ENCODE measurements around the gene IQSEC1. TPM values are rescaled to one million over a fixed set of nuclear protein-coding genes. Genes with fewer than 3 reads are reported as not detected.

IQSEC1 gene
- total and polyA plus RNA-seq, 2 experiments from 2014 or later: 8.0 to 51.9 TPM

DNA sequence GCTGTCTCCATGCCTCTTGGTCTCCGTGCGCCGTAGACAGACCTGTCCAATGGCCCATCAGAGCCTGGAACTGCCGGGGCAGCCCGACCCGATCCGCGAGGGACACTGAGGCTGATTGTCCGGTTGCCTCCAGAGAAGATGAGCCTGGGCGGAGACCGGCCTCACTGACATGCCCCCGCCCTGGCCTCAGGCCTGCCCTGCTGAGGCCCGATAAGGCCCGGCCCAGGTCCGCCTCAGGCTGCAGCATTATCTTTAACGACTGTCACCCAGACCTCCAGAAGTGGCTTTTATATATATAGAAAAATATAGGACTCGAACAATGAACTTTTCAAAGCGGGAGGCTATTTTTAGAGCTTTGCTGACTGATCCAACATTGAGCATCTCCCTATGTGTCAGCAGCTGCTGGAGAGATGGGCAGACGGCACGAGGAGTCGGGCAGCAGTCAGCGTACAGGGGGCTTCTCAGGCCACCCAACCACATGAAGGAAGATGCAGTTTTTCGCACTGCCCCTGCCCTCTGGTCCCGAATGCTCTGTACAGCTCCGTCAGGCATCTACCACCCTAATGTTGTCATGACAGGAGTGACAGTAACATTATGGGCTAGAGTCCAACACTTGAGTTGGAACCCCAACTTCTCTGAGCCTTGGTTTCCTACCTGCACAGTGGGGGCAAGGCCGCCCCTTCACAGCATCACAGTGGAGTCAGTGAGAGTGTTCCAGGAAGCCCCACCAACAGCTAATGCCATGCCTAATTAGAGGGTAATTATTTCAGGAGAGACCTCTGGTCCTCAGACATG lies 119.8 kb downstream of the IQSEC1 start:
- Histone ChIP-seq H3K4me3 (no peak overlapping the region), H3K79me2 (replicated peaks; ENCODE audit: insufficient read depth) (peaks cover 34% of the 10 kb centered on the region), H3F3A (replicated peaks; ENCODE audit: low read depth) (no peaks in the 10 kb centered on the region), H3K27ac (ENCODE audit: low read depth) (no peak overlapping the region), H3K27me3 (ENCODE audit: insufficient read depth) (no peaks in the 10 kb centered on the region), H3K4me2 (no peak overlapping the region), H3K36me3 (ENCODE audit: insufficient read depth) (no peaks in the 10 kb centered on the region), H3K4me1 (ENCODE audit: insufficient read depth) (no peaks in the 10 kb centered on the region), H2AFZ (no peak overlapping the region), H4K20me1 (replicated peaks; ENCODE audit: insufficient read depth) (peaks cover 12% of the 10 kb centered on the region; the same call in 1 of the 2 replicates), H3K9me2 (ENCODE audit: insufficient read depth) (no peaks in the 10 kb centered on the region)
- H3K36me3 Mint-ChIP-seq (ENCODE audit: low read depth): no peaks in the 10 kb centered on the region
- H3K9me3 Mint-ChIP-seq: no peaks in the 10 kb centered on the region
- peak overlapping the region; percentile 52; the same call in 1 of the 2 replicates for H3K27ac Mint-ChIP-seq
- H3K4me3 Mint-ChIP-seq: no peak overlapping the region
- peaks cover 2% of the 10 kb centered on the region; the same call in 1 of the 3 replicates for H3K4me1 Mint-ChIP-seq
- H3K27me3 Mint-ChIP-seq (ENCODE audit: insufficient read depth, low read depth, poor library complexity): peaks cover 2% of the 10 kb centered on the region
- TF ChIP-seq, protein P1, sequence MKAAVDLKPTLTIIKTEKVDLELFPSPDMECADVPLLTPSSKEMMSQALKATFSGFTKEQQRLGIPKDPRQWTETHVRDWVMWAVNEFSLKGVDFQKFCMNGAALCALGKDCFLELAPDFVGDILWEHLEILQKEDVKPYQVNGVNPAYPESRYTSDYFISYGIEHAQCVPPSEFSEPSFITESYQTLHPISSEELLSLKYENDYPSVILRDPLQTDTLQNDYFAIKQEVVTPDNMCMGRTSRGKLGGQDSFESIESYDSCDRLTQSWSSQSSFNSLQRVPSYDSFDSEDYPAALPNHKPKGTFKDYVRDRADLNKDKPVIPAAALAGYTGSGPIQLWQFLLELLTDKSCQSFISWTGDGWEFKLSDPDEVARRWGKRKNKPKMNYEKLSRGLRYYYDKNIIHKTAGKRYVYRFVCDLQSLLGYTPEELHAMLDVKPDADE (IDR thresholded peaks at IDR 0.05): no peak
- TF ChIP-seq, protein P2, sequence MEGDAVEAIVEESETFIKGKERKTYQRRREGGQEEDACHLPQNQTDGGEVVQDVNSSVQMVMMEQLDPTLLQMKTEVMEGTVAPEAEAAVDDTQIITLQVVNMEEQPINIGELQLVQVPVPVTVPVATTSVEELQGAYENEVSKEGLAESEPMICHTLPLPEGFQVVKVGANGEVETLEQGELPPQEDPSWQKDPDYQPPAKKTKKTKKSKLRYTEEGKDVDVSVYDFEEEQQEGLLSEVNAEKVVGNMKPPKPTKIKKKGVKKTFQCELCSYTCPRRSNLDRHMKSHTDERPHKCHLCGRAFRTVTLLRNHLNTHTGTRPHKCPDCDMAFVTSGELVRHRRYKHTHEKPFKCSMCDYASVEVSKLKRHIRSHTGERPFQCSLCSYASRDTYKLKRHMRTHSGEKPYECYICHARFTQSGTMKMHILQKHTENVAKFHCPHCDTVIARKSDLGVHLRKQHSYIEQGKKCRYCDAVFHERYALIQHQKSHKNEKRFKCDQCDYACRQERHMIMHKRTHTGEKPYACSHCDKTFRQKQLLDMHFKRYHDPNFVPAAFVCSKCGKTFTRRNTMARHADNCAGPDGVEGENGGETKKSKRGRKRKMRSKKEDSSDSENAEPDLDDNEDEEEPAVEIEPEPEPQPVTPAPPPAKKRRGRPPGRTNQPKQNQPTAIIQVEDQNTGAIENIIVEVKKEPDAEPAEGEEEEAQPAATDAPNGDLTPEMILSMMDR (conservative IDR thresholded peaks at IDR 0.05; ENCODE audit: low read depth in 2 of 2): no peak
- TF ChIP-seq EZH2phosphoT487 (IDR thresholded peaks at IDR 0.05; ENCODE audit: unreplicated experiment) (no peak), JUNB (IDR thresholded peaks at IDR 0.05; ENCODE audit: unreplicated experiment) (no peak), EZH2 (IDR thresholded peaks at IDR 0.05; ENCODE audit: low read depth, unreplicated experiment) (no peak)
- DNase-seq (ENCODE audit: low spot score) (no peak), ATAC-seq (no peak)

DNA sequence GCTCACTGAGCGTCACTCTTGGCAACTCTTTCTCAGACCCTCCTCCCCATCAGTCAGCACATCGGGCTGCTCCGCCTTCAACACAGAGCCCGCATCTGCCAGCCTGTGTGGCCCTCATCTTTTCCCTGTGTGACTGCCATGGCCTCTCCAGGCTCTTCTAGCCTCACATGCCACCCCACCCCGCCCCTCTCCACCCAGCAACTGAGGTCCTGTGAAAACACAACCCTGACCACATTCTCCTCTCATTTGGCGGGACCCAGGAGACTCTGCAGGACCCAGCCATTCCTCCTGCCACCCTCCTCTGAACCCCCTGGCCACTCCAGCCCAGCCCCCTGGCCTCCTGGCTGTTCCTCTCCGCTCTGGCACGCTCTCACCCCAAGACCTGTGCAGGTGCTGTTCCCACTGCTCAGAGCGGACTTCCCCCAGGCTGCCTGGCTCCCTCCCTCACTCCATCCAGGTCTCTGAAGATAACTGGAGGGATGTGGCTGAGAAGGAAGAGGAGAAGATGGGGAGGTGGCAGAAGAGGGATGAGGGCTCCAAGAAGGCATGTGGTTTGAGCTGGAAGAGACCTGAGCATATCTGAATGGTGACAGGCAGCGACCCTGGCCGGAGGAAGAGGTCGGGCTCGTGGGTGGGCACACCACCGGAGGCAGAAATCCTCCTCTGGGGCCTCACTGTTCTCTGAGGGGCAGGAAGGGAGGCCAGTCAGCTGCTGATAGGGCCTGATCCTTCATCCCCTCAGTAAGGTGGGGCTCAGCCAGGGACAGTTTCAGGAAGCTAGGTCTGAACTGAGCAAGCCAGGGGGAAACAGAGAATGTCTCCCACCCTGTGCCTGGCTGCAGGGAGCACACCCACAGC lies 120.7 kb downstream of the IQSEC1 start:
- ATAC-seq (no peak), DNase-seq (ENCODE audit: low spot score) (no peak)
- no peak overlapping the region for H3K4me3 Mint-ChIP-seq
- H3K4me1 Mint-ChIP-seq: peaks cover 2% of the 10 kb centered on the region; the same call in 1 of the 3 replicates
- H3K27ac Mint-ChIP-seq: no peak overlapping the region
- Histone ChIP-seq H3K36me3 (ENCODE audit: insufficient read depth) (no peaks in the 10 kb centered on the region), H3K27me3 (ENCODE audit: insufficient read depth) (no peaks in the 10 kb centered on the region), H3K4me3 (no peak overlapping the region), H3K9me2 (ENCODE audit: insufficient read depth) (no peaks in the 10 kb centered on the region), H3K27ac (ENCODE audit: low read depth) (no peak overlapping the region), H3K4me1 (ENCODE audit: insufficient read depth) (no peaks in the 10 kb centered on the region), H4K20me1 (replicated peaks; ENCODE audit: insufficient read depth) (peaks cover 12% of the 10 kb centered on the region; the same call in 1 of the 2 replicates), H3K4me2 (no peak overlapping the region), H3K79me2 (replicated peaks; ENCODE audit: insufficient read depth) (peaks cover 26% of the 10 kb centered on the region), H2AFZ (no peak overlapping the region), H3F3A (replicated peaks; ENCODE audit: low read depth) (no peaks in the 10 kb centered on the region)
- peaks cover 2% of the 10 kb centered on the region for H3K27me3 Mint-ChIP-seq (ENCODE audit: insufficient read depth, low read depth, poor library complexity)
- no peaks in the 10 kb centered on the region for H3K9me3 Mint-ChIP-seq
- no peaks in the 10 kb centered on the region for H3K36me3 Mint-ChIP-seq (ENCODE audit: low read depth)
- TF ChIP-seq, protein P3, sequence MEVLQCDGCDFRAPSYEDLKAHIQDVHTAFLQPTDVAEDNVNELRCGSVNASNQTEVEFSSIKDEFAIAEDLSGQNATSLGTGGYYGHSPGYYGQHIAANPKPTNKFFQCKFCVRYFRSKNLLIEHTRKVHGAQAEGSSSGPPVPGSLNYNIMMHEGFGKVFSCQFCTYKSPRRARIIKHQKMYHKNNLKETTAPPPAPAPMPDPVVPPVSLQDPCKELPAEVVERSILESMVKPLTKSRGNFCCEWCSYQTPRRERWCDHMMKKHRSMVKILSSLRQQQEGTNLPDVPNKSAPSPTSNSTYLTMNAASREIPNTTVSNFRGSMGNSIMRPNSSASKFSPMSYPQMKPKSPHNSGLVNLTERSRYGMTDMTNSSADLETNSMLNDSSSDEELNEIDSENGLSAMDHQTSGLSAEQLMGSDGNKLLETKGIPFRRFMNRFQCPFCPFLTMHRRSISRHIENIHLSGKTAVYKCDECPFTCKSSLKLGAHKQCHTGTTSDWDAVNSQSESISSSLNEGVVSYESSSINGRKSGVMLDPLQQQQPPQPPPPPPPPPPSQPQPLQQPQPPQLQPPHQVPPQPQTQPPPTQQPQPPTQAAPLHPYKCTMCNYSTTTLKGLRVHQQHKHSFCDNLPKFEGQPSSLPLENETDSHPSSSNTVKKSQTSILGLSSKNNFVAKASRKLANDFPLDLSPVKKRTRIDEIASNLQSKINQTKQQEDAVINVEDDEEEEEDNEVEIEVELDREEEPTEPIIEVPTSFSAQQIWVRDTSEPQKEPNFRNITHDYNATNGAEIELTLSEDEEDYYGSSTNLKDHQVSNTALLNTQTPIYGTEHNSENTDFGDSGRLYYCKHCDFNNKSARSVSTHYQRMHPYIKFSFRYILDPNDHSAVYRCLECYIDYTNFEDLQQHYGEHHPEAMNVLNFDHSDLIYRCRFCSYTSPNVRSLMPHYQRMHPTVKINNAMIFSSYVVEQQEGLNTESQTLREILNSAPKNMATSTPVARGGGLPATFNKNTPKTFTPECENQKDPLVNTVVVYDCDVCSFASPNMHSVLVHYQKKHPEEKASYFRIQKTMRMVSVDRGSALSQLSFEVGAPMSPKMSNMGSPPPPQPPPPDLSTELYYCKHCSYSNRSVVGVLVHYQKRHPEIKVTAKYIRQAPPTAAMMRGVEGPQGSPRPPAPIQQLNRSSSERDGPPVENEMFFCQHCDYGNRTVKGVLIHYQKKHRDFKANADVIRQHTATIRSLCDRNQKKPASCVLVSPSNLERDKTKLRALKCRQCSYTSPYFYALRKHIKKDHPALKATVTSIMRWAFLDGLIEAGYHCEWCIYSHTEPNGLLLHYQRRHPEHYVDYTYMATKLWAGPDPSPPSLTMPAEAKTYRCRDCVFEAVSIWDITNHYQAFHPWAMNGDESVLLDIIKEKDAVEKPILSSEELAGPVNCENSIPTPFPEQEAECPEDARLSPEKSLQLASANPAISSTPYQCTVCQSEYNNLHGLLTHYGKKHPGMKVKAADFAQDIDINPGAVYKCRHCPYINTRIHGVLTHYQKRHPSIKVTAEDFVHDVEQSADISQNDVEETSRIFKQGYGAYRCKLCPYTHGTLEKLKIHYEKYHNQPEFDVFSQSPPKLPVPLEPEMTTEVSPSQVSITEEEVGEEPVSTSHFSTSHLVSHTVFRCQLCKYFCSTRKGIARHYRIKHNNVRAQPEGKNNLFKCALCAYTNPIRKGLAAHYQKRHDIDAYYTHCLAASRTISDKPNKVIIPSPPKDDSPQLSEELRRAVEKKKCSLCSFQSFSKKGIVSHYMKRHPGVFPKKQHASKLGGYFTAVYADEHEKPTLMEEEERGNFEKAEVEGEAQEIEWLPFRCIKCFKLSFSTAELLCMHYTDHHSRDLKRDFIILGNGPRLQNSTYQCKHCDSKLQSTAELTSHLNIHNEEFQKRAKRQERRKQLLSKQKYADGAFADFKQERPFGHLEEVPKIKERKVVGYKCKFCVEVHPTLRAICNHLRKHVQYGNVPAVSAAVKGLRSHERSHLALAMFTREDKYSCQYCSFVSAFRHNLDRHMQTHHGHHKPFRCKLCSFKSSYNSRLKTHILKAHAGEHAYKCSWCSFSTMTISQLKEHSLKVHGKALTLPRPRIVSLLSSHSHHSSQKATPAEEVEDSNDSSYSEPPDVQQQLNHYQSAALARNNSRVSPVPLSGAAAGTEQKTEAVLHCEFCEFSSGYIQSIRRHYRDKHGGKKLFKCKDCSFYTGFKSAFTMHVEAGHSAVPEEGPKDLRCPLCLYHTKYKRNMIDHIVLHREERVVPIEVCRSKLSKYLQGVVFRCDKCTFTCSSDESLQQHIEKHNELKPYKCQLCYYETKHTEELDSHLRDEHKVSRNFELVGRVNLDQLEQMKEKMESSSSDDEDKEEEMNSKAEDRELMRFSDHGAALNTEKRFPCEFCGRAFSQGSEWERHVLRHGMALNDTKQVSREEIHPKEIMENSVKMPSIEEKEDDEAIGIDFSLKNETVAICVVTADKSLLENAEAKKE (CRISPR knock-in tag; IDR thresholded peaks at IDR 0.05): no peak
